RWPE1 (cell line): ENCODE measurements around the gene AKAP10.
"Not testable (repeated sequence)": the region's sequence is repeated elsewhere in the genome, so short reads cannot be mapped to it uniquely, and the experiment has no call there.

Experiments used
- CTCF ChIA-PET: fragments of 350-600 bp; sonication (Branson Sonifier 250); formaldehyde crosslinking; extraction: SDS; loops from one replicate; lab custom pipeline; 2021; lab: Yijun Ruan, JAX
- POLR2A ChIA-PET: fragments of 400-600 bp; formaldehyde crosslinking; extraction: SDS; loops from one replicate; lab custom pipeline; 2020; ENCODE audit warnings: antibody characterized with exemption; ENCODE audit not compliant: low non-redundant PET; lab: Yijun Ruan, JAX
- DNase-seq: peaks from one replicate; pipeline ENCODE4 v3.0.0; 2012; ENCODE audit warnings: low spot score
- H3K27ac ChIP-seq: fragments of 450-650 bp; 2 replicates; pipeline ENCODE4 v1.5.1; 2017
- TF ChIP-seq, protein P1 (sequence below): fragments of 450-650 bp; conservative IDR thresholded peaks from 2 replicates; pipeline ENCODE4 v1.5.1; 2017; ENCODE audit warnings: low read depth, mild to moderate bottlenecking

Gene AKAP10

DNA sequence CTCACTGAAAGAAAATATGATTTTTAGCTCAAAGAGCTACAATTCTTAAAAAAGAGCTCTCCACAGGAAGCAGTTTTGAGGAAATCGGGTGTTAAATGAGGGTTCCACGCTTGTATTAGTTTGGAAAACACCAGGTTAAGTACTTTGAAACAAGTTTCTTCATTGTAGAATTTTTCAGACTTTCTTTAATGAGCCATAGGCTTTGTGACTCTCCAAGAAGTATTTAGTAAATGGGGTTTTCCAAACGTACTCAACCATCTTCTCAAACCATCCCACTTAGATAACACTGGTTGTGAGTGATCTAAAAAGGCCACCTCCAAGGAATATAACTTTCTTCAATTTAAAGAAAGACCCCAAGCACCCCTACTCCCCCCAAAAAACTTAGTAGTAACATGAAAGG lies 112.6 kb downstream of the AKAP10 start:
- ChIA-PET CTCF (interaction anchor here (0.6 kb wide), 2 partner anchors 20 to 404 kb away, joined by 4 to 6 read pairs; no protein-coding TSS in a partner anchor), POLR2A (no interaction called here)
- TF ChIP-seq, protein P1, sequence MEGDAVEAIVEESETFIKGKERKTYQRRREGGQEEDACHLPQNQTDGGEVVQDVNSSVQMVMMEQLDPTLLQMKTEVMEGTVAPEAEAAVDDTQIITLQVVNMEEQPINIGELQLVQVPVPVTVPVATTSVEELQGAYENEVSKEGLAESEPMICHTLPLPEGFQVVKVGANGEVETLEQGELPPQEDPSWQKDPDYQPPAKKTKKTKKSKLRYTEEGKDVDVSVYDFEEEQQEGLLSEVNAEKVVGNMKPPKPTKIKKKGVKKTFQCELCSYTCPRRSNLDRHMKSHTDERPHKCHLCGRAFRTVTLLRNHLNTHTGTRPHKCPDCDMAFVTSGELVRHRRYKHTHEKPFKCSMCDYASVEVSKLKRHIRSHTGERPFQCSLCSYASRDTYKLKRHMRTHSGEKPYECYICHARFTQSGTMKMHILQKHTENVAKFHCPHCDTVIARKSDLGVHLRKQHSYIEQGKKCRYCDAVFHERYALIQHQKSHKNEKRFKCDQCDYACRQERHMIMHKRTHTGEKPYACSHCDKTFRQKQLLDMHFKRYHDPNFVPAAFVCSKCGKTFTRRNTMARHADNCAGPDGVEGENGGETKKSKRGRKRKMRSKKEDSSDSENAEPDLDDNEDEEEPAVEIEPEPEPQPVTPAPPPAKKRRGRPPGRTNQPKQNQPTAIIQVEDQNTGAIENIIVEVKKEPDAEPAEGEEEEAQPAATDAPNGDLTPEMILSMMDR, result no peak
- no peak overlapping the region for H3K27ac ChIP-seq
- DNase-seq, result no peak

DNA sequence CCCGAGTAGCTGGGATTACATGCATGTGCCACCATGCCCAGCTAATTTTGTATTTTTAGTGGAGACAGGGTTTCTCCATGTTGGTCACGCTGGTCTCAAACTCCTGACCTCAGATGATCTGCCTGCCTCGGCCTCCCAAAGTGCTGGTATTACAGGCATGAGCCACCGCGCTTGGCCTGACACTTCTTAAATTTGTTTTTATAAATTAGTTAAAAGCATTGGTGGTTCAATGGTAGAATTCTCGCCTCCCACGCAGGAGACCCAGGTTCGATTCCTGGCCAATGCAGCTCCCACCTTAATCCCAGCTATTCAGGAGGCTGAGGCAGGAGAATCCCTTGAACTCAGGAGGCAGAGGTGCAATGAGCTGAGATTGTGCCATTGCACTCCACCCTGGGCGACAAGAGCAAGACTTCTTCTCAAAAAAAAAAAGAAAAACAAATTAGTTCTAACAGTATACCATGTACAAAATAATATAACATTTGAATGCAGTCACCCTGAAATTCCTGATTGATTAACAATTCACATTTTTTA lies 116.9 kb downstream of the AKAP10 start:
- DNase-seq, H3K27ac ChIP-seq, POLR2A ChIA-PET: not testable (repeated sequence)
- CTCF ChIA-PET, result interaction anchor here (0.6 kb wide), 1 partner anchor 128 kb away, joined by 3 read pairs; no protein-coding TSS in a partner anchor

DNA sequence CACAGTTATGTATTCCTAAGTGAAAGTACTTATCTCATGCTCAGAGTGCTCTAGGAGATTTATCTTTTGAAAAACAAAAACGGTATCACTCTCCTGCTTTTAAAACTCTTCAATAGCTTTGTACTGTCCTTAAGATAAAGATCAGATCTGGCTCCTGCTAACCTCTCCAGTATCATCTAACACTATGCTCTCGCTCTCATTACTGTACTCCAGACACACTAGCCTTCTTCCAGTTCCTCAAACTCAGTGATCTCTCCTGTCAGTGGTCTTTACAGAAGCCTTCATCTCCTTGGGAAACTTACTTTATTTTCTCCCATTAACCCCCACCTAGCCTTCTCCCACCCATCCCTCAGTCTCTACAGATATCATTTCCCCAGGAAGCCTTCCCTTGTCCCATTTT lies 120.0 kb downstream of the AKAP10 start:
- TF ChIP-seq, protein P1, result no peak
- POLR2A ChIA-PET, result no interaction called here
- CTCF ChIA-PET, result interaction anchor here (0.6 kb wide), 1 partner anchor 1043 kb away, joined by 3 read pairs; no protein-coding TSS in a partner anchor
- no peak for DNase-seq
- H3K27ac ChIP-seq, result no peak overlapping the region
